MCF 10A (cell line): ENCODE measurements around the gene SF3B3. TPM values are rescaled to one million over a fixed set of nuclear protein-coding genes. Genes with fewer than 3 reads are reported as not detected.
"Not testable (repeated sequence)": the region's sequence is repeated elsewhere in the genome, so short reads cannot be mapped to it uniquely, and the experiment has no call there.

Experiments
- BruUV-seq: library from RNA; stranded (reverse); fragments of 400-500 nt; replicated peaks from 2 replicates; lab custom pipeline; 2021; lab: Mats Ljungman, UMichigan
- CTCF ChIA-PET: fragments of 300-600 bp; sonication (Branson Sonifier 250); formaldehyde crosslinking; extraction: SDS; loops from one replicate; lab custom pipeline; 2021; ENCODE audit warnings: antibody characterized with exemption, inconsistent platforms; lab: Yijun Ruan, JAX
- POLR2A ChIA-PET: fragments of 300-600, 350-650 bp; sonication (Branson Sonifier 250); formaldehyde crosslinking; extraction: SDS; loops from one replicate; lab custom pipeline; 2020; ENCODE audit warnings: antibody characterized with exemption, inconsistent platforms; lab: Yijun Ruan, JAX
- DNase-seq: peaks from one replicate; pipeline ENCODE4 v3.0.0-alpha.2; 2018; ENCODE audit not compliant: unreplicated experiment
- H3K27ac Mint-ChIP-seq: one replicate; pipeline ENCODE4 v1.8.0; 2022; ENCODE audit warnings: mild to moderate bottlenecking, low read depth, mixed read lengths; ENCODE audit not compliant: unreplicated experiment
- H3K27me3 Mint-ChIP-seq: one replicate; pipeline ENCODE4 v1.8.0; 2022; ENCODE audit warnings: mixed read lengths; ENCODE audit not compliant: insufficient read depth, unreplicated experiment
- H3K36me3 Mint-ChIP-seq: one replicate; pipeline ENCODE4 v1.8.0; 2022; ENCODE audit warnings: mild to moderate bottlenecking, moderate library complexity, mixed read lengths; ENCODE audit not compliant: insufficient read depth, unreplicated experiment
- H3K4me1 Mint-ChIP-seq: one replicate; pipeline ENCODE4 v1.8.0; 2022; ENCODE audit warnings: mixed read lengths; ENCODE audit not compliant: insufficient read depth, unreplicated experiment
- H3K4me3 Mint-ChIP-seq: one replicate; pipeline ENCODE4 v1.8.0; 2022; ENCODE audit warnings: mild to moderate bottlenecking, moderate library complexity, mixed read lengths; ENCODE audit not compliant: unreplicated experiment
- H3K9me3 Mint-ChIP-seq: one replicate; pipeline ENCODE4 v1.8.0; 2022; ENCODE audit warnings: mixed read lengths; ENCODE audit not compliant: unreplicated experiment
- intact Hi-C: fragments of 100-400 bp; cut with micrococcal nuclease; formaldehyde crosslinking; loops from 2 replicates; pipeline ENCODE4 v1.14.1; 2022
- total RNA-seq: library from RNA; stranded (reverse); gene quantifications from 2 replicates; pipeline ENCODE4 v1.2.3, GENCODE V29; 2022
- TF ChIP-seq, protein P1 (sequence below): fragments of 200-600 bp; IDR thresholded peaks from one replicate; pipeline ENCODE4 v1.8.0; 2022; ENCODE audit warnings: antibody characterized with exemption, mild to moderate bottlenecking; ENCODE audit not compliant: unreplicated experiment

Gene SF3B3
- total RNA-seq, 1 experiment from 2014 or later: 309 TPM

GRCh38 chr16:70612931-70613330, 89.3 kb downstream of the SF3B3 start:
- Mint-ChIP-seq H3K9me3 (no peaks in the 10 kb centered on the region), H3K27ac (no peak overlapping the region), H3K27me3 (no peaks in the 10 kb centered on the region), H3K36me3 (no peaks in the 10 kb centered on the region), H3K4me3 (no peak overlapping the region), H3K4me1 (peaks cover 2% of the 10 kb centered on the region)
- TF ChIP-seq, protein P1, sequence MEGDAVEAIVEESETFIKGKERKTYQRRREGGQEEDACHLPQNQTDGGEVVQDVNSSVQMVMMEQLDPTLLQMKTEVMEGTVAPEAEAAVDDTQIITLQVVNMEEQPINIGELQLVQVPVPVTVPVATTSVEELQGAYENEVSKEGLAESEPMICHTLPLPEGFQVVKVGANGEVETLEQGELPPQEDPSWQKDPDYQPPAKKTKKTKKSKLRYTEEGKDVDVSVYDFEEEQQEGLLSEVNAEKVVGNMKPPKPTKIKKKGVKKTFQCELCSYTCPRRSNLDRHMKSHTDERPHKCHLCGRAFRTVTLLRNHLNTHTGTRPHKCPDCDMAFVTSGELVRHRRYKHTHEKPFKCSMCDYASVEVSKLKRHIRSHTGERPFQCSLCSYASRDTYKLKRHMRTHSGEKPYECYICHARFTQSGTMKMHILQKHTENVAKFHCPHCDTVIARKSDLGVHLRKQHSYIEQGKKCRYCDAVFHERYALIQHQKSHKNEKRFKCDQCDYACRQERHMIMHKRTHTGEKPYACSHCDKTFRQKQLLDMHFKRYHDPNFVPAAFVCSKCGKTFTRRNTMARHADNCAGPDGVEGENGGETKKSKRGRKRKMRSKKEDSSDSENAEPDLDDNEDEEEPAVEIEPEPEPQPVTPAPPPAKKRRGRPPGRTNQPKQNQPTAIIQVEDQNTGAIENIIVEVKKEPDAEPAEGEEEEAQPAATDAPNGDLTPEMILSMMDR: no peak
- ChIA-PET POLR2A (no interaction called here), CTCF (no interaction called here)
- DNase-seq: no peak
- intact Hi-C loops: no loop called here
- BruUV-seq: no TSS peak

DNA sequence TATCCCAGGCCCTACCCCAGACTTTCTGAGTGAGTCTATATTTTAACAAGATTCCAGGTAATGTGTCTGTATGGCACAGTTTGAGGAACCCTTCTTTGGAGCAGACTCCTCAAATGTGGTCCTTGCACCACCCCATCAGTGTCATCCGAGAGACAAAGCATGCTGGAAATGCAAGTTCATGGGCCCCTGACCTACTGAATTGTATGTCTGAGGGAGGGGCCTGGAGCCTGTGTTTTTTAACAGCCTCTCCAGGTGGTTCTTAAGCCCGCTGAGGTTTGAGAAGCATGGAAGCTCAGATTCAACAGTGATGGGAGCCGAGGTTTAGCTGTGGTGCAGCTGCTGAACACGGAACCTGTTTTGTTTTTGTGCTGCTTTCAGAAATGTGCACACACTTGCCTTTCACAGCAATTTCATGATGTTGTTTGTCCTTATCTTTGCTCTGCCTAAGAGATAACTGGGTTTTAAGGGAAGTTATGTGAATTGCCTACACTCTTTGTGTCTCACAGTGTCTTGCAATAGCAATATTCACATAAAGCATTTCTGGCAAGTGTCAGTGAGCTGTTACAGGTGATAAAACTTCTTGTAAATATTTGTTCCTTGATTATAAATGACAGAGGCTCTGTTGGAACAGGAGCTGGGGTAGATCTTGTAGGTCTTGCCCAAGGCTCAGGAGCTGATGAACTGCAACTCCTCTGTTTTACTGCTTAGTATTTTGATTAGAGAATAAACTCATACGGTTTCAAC, 90.8 kb downstream of the SF3B3 start:
- Mint-ChIP-seq H3K27ac (no peak overlapping the region), H3K9me3 (no peaks in the 10 kb centered on the region), H3K4me1 (peaks cover 11% of the 10 kb centered on the region), H3K36me3 (no peaks in the 10 kb centered on the region), H3K4me3 (no peak overlapping the region), H3K27me3 (no peaks in the 10 kb centered on the region)
- BruUV-seq: no TSS peak
- ChIA-PET POLR2A (interaction anchor here (1.5 kb wide), 1 partner anchor 12 kb away, joined by 3 read pairs; no protein-coding TSS in a partner anchor), CTCF (interaction anchor here (0.6 kb wide), 1 partner anchor 13 kb away, joined by 3 read pairs; no protein-coding TSS in a partner anchor)
- no peak for DNase-seq
- intact Hi-C loops: no loop called here
- TF ChIP-seq, protein P1: no peak

GRCh38 chr16:70615945-70616344, 92.3 kb downstream of the SF3B3 start:
- no peaks in the 10 kb centered on the region for H3K36me3 Mint-ChIP-seq
- TF ChIP-seq, protein P1: no peak
- no peak for DNase-seq
- H3K9me3 Mint-ChIP-seq: no peaks in the 10 kb centered on the region
- POLR2A ChIA-PET: interaction anchor here (0.9 to 1.5 kb wide), 2 partner anchors 13 to 24 kb away, joined by 3 read pairs; no protein-coding TSS in a partner anchor
- H3K4me3 Mint-ChIP-seq: no peak overlapping the region
- intact Hi-C loops: no loop called here
- no peak overlapping the region for H3K27ac Mint-ChIP-seq
- CTCF ChIA-PET: no interaction called here
- H3K27me3 Mint-ChIP-seq: peaks cover 10% of the 10 kb centered on the region
- H3K4me1 Mint-ChIP-seq: peaks cover 11% of the 10 kb centered on the region
- BruUV-seq: no TSS peak

GRCh38 chr16:70621864-70622263, 98.2 kb downstream of the SF3B3 start:
- Mint-ChIP-seq H3K27me3 (peaks cover 32% of the 10 kb centered on the region), H3K4me1 (peaks cover 11% of the 10 kb centered on the region)
- H3K4me3 Mint-ChIP-seq, H3K36me3 Mint-ChIP-seq, H3K27ac Mint-ChIP-seq, BruUV-seq, H3K9me3 Mint-ChIP-seq, DNase-seq, CTCF ChIA-PET, intact Hi-C loops, POLR2A ChIA-PET: not testable (repeated sequence)

Other genes starting within 250 kb of the SF3B3 start
- gene AARS1, start 234.3 kb upstream of the SF3B3 start, total RNA-seq: 314 and 390 TPM in 2 replicates
- 38.6 and 38.8 TPM in 2 replicates for gene DDX19B, start 224.6 kb upstream of the SF3B3 start, total RNA-seq
- 34.7 and 36.5 TPM in 2 replicates for gene DDX19A, start 176.9 kb upstream of the SF3B3 start, total RNA-seq
- gene ST3GAL2, start 84.7 kb upstream of the SF3B3 start, total RNA-seq: 7.7 and 10.3 TPM in 2 replicates
- 13.7 and 19.0 TPM in 2 replicates for gene FCSK, start 69.2 kb upstream of the SF3B3 start, total RNA-seq
- 62.2 and 64.9 TPM in 2 replicates for gene COG4, start 262 bp upstream of the SF3B3 start, total RNA-seq
- not detected in 2 replicates for gene IL34, start 122.7 kb downstream of the SF3B3 start, total RNA-seq
- 75.8 and 78.7 TPM in 2 replicates for gene MTSS2, start 162.2 kb downstream of the SF3B3 start, total RNA-seq